ENCODE data around the gene VPS9D1.

VPS9D1 gene

DNA sequence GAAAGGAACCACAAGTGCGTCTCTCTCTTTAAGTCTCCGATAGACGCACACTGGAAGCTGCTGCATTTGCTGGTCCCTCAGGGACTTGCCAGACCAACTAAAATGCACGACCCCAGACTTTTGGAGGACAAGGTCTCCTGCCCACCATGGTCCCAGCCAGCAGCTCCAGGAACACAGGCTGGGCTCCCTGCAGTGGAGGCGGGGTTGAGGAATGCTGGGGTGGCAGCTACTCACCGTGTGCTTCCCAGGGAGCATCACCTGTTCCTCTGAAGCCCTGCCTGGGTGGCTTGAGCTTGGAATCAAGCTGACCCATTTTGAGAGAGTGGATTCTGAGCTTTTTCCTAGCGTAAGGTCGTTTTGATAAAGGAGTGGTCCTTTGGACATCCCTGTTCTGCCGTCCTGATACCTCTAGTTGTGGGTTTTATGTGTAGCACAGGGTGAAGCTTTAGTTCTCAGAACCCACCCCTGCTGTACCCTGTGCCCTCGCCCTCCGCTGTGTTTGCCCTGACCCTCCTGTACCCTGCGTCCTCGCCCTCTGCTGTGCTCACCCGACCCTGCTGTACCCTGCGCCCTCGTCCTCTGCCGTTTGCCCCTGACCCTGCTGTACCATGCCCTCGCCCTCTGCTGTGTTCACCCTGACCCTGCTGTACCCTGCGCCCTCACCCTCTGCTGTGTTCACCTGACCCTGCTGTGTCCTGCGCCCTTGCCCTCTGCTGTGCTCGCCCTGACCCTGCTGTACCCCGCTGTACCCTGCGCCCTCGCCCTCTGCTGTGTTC lies 11.6 kb upstream of the VPS9D1 start:
- DNase-seq, result no peak

DNA sequence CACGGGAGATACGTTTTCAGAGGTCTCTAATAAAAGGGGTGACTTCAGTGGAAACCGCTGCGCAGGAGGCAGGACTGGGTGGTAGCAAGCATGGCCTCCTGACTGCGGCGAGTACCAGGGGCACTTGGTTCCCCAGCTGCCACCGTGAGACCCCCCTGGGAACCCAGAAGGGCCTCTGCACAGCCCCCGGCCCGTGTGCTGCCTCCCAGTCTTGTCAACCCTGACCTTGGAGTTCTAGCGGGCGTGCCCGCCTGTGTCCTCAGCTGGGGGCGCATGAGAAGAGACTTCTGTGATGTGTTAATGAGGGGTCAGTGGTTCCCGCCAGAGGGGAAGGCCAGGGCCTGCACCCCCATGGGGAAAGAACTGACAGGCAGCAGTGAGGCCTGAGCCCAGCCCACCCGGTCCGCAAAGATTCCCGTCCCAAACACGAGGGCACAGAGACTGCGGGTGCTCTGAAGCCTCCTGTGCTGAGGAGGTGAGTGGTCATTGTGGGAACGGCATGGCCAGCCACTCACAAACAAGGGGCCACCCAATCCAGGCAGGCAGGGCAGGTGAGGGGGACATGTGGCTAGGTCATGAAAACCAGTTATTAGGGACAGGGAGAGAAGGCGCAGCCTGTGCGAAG lies 10.0 kb upstream of the VPS9D1 start:
- DNase-seq, result no peak

DNA sequence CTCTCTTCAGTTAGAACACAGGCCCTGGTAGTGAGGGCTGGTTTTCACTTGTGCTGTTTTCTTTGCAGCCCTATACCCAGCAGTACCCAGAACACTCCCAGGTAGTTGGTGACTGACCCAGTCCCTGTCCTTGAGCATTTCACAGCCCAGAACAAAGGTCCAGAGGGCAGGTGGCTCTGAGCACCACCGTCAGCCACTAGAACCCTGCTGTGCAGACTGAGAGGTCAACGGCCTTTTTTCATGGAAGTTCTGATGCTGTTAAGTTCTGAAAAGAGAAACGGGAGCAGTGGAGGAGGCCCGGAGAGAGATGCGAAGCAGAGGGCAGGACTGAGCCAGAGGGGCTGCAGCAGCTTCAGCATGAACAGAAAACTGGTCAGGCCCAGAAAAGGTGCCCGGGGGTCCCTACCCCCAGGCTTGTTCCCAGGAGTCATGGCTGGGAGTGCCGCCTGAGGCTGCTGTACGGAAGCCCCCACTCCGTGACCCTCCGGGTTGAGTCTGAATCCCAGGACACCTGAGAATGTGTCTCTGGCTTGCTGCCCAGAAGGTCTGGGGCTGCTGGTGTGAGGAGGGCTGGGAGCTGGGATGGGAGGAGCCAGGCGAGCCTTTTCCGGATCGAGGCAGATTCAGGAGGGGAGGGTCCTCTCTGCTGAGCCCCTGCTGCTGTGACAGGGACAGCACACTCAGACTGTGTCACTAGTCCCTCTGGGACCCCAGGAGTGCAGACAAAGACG lies 9.3 kb upstream of the VPS9D1 start:
- DNase-seq, result peak; percentile 56

DNA sequence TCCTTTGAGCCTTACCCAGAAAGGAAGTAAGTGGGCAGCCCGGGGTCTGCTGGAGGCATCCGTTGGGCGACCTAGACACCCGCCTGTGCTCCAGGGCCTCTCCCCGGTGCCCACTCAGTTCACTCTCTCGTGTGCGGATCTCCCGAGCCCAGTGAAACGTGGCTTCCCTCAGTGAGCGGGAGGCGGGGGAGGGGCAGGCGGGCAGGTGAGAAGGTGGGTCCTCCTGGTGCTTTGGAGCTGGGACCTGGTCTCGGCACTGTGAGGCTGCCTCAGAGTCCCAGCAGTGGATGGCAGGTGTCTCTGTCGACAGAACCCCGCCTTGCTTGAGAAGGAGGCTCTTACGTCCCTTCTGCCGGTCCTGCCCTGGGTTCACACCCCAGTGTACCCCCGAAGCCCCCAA lies 8.6 kb upstream of the VPS9D1 start:
- DNase-seq, result no peak

DNA sequence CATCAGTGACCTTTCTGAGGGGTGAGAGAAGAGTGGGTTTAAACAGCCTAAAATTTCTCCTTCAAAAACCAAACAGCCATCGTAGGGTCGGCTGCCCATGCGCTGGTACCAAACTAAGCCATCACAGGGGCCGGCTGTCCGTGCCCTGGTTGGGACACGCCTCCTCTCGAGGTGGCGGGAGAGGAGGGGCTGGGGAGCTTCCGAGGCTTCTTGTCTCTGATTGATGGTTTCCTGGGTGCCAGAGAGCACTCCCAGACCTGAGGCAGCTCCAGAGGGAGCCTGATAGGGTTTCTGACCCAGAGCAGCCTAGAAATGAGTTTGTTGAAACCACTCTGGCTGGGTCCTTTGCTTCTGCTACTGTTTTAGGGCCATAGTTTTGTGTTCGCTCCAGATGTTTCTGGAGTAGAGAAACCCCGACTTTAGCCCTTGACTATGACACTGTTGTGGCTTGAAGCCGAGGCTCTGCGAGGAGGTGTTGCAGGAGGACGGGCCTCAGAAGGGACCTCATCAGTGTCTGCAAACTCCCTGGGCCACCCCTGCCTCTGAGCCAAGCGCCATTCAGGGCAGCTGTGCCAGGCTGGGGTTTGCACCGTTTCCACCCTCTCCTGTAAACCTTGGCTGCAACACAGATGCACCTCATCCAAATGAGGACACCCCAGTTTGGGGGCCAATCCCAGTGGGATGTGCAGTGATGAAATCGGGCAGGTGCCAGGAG lies 6.9 kb upstream of the VPS9D1 start:
- DNase-seq, result no peak

DNA sequence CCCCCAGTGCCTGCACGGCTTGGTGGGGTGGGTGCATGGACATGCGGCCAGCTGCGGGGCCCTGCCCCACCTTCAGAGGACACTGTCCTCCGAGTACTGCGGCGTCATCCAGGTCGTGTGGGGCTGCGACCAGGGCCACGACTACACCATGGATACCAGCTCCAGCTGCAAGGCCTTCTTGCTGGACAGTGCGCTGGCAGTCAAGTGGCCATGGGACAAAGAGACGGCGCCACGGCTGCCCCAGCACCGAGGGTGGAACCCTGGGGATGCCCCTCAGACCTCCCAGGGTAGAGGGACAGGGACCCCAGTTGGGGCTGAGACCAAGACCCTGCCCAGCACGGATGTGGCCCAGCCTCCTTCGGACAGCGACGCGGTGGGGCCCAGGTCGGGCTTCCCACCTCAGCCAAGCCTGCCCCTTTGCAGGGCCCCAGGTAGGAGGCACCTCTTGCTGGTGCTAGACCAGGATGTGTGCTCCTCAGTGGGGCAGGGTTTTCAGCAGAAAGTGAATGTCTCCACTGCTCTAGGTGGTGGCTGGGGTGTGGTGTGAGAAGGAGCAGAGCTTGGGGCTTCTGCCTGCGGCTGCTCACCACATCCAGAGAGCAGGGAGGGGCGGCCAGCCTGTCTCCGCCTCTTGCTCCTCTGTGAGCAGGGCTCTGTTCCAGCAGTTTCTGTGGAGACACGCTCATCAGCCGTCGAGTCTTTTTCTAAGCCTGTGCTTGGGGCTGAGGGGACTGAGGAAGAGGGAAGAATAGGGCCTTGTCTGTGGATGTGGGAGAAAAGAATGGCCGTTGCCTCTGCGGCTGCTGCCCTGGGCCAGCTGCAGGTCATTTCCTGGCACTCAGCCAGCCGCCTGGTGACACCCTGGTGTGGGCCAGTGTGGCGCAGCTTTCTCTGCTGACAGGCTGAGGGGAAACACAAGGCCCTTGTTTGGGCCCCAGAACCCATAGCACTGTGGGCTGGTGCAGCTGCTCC lies 2.9 kb upstream of the VPS9D1 start:
- DNase-seq, result no peak

DNA sequence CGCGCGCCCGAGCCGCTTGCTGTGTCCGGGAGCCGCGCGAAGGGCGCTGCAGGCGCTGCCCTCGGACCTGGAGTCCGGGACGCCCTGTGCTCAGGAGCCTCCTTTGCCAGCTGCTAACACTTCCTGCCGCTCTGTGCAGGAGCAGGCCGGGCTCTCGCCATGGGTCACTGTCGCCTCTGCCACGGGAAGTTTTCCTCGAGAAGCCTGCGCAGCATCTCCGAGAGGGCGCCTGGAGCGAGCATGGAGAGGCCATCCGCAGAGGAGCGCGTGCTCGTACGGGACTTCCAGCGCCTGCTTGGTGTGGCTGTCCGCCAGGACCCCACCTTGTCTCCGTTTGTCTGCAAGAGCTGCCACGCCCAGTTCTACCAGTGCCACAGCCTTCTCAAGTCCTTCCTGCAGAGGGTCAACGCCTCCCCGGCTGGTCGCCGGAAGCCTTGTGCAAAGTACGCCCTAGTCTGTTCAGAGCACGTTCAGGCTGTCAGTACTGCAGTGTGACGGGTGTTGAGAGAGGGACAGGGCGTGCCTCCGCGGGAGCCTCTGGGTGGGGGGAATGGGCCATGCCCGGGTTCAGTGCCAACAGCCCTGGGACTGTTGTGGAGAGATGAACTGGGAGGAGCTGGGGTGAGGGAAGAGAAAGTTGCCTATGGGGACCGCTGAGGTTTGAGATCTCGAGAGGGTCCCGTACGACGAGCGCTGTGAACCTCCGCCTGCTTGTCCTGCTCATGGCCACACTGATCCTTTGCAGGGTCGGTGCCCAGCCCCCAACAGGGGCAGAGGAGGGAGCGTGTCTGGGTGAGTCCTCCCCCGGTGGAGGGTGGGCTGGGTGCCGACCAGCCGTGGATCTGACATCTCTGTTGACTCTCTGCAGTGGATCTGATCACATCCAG lies 1.9 kb upstream of the VPS9D1 start:
- DNase-seq, result peak; percentile 70

DNA sequence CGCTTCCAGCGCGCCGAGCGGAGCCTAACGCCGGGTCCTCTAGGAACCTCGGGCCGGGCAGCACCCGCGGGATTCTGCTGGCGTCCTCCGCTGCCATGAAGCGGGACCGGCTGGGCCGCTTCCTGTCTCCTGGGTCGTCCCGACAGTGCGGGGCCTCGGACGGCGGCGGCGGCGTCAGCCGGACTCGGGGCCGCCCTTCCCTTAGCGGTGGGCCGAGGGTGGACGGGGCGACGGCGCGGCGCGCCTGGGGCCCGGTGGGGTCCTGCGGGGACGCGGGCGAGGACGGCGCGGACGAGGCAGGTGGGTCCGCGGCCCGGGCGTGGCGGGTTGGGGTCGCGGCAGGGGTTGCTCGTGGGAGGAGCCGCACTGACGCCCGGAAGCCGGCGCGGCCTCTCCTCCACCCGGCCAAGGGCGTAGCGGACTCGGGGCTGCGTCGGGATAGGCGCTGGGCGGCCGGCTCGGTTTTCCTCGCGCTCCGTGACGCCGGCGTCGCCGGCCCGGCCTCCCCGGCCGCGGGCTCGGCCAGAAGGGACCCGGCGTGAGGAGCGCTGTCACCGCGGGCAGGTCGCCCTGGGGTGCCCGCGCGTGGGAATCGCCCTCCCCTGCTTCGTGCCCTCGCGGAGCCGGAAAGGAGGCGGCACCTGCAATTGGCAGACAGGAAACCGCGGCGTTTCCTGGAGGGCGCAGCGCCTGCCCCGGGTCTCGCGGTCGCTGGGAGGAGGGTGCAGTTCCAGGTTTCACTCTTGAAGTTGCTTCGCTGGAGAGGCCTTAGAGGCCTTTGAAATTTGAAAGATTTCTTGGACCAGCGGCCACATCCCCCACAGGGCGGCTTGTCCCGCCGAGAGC lies 1.1 kb upstream of the VPS9D1 start:
- DNase-seq, result peak; percentile 72

DNA sequence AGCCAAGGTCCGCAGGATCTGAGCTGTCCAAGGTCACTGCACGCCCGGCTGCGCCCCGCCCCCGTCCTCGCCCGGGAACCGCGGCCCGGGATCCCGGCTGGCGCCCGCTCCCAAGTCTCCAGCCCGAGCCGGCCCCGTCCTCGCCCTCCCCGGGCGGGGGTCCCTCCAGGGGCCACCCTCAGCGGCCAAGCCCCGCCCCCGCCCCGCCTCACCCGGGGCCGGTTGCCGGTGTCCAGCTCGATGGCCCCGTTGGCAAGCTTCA lies 216 bp downstream of the VPS9D1 start:
- no peak for DNase-seq

DNA sequence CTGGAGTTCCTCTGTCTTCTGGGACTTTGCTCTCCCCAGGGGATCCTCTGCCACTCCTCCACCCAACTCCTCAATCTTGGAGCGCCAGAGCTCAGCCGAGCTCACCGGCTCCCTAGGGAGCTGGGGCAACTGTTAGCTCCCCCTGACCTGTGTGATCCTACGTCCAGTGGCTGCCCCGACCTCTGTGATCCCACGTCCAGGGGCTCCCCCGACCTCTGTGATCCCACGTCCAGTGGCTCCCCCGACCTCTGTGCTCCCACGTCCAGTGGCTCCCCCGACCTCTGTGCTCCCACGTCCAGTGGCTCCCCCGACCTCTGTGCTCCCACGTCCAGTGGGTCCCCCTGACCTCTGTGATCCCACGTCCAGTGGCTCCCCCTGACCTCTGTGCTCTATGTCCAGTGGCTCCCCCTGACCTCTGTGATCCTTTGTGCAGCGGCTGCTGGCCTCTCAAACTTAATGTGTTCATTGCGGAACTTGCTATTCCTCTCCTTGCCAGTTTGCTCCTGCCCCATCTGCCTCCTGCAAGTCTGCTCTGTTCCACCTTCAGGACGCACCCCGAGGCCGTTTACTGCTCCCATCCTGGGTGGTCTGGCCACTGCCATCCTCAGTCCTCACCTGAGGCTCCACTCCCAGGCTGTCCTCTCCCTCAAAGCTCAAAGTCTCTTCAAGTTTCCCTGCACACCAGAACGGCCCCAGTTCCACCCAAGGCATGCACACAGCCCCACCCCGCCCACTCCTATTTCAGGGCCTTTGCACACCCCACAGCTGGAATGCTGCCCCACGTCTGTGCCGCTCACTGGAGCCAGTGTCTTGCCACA lies 2.8 kb downstream of the VPS9D1 start:
- no peak for DNase-seq

DNA sequence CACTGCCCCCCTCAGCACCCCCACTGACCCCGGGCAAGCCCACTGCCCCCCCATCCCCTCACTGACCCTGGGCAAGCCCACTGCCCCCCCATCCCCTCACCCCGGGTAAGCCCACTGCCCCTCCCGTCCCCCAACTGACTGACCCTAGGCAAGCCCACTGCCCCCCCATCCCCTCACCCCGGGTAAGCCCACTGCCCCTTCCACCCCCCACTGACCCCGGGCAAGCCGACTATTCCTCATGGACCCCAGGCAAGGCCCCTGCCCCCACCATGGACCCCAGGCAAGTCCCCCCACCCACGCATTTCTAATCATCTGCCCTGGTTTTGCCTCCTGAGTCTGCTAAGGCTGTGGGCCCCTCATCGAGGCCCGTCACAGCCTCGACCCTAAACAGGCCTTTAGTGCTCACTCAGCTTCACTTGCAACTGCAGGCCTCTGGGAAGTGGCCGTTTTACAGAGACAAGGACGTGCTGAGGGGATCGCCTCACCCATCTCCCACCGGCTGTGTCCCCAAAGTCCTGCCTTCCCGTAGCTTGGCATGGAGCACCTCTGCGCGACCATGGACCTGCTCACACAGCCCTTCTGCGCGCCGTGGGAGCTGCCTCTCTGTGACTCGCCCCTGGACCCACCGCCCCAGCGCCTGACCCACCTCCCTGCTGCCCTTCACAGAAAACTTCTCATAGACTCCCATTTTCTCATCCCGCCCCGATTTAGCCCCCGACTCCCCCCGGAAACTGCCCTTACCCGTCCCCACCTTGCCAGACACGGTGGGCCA lies 3.6 kb downstream of the VPS9D1 start:
- peak; percentile 19 for DNase-seq

DNA sequence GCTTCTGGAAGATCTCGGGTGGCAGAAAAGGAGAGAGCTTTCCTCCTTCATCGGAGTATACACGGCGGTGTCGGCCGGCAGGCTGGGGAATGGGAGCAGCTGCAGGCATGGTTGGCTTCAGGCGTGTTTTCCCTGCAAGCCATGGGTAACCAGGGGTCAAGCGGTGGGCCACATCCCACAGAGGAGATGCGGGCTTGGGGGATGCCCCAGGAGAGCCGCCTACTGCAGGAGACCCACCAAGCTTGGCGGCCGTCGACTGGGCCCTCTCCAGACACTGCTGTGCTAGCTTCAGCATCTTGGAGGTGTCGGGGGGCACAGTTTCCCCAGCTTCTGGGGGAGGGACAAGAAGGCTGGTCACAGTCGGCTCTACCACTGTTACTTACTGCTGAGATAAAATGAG lies 4.2 kb downstream of the VPS9D1 start:
- no peak for DNase-seq

DNA sequence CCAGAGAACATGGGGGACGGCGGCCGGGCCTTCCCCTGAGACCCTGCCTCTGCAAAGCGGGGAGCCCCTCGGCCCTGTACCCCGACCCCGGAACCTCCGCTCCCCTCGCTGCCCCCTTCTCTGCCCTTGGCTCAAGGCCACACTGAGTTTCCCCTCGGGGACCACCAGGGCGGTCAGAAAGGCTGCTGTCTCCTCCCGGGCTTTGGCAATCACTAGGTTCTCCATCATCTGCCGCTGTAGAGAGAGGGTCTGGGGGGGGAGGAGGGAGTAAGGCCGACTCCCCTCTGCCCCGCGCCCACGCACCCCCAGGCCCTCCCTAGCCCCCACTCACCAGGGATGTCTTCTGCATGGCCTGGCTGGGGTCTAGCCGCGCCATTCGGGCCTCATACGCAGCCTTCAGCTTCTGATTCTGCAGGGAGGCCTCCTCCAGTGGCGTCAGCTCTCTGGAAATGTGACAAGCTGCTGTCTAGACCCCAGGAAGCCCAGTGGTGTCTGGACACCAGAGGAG lies 8.4 kb downstream of the VPS9D1 start:
- DNase-seq, result peak; percentile 35

DNA sequence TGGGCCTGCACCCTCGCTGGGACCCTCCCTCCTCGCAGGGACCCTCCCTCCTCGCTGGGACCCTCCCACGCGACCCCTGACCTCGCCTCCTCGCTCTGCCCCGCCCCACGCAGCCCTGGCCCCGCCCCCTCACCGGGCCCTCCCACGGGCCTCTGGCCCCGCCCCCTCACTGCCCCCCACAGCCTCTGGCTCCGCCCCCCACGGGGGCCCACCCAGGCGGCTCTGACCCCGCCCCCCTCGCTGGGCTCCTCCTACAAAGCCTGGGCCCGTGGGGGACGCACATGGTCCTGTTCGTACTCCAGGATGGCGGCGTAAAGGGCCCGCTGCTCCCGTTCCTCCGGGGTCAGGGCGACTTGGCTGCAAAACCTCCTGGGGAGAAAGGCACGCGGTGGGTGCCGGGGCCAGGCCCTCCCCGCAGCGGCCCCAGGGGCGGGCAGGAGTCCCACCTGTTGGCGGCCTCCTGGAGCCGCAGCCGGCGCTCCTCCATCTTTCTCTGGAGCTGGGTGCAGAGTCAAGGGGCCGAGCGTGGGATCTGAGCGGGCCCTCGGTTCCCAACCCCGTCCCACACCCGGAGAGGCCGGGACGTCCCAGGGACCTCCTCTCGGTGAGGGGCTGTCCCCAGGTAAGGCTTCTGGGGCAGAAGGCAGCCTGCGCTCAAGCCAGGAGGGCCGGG lies 9.0 kb downstream of the VPS9D1 start:
- DNase-seq, result peak; percentile 75

DNA sequence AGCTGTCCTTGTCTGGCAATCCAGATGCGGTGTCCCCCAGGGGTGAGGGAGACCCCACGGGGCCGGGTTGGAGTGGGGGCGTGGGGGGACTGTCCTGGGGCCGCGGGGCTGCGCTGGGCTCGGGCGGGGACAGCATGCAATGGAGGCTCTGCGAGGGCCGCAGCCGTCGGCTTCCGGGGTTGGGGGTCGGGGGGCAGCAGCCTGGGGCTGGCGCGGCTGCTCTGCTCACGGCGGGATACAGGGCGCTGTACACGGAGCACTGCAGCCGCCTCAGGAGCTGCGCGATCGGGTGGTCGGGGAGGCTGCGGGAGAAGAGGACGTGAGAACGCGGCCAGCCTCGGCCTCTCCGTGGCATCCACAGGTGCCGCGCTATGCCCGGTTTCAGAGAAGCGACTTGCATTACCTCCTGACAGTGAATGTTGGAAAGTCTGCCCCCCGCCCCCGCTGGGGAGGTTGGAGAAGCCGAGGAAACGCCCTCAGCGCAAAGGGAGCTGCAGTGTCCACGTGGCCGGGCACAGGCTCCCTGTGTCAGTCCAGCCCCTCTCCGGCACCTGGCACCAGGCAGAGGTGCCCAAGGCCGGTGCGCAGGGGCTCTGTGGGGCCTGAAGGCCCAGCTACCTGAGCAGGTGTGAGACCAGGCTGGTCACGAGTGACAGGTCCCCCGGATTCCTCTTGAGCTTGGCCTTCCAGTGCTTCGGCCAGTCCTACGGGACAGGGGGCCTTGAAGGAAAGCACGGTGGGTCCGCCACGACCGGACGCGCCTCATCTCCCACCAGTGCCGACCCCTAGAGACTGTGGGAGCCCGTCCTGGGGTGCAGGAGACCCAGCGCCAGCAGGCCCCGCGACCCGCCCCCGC lies 9.8 kb downstream of the VPS9D1 start:
- DNase-seq, result peak; percentile 35

DNA sequence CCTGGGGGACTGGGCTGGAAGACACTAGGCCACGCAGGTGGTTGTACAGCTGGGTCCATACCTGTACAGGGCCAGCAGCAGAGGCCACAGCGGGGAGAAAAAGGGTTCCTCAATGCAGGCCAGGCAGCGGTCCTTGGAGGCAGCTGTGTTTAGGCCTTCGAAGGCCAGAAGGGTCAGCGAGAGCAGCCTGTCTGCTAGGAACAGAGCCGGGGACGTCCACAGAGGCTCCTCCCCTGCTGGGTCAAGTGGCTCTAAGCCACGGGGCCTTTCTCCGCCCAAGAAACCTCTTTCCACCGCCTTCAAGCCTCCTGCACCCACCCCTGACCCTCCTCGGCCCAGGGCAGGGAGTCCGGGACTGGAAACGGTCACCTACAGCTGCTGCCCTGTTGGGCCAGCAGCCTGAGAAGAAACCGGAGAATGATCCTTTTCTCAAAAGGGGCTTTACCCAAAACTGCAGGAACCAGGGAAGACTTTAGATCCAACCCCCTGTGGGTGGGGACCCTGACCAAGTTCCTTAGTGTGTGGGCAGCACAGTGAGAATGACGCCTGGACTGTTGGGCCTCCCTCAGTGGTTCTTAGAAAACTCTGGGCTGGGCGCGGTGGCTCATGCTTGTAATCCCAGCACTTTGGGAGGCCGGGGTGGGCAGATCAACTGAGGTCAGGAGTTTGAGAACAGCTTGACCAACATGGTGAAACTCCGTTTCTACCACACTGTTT lies 10.8 kb downstream of the VPS9D1 start:
- DNase-seq, result no peak
